22Rv1 (cell line): ENCODE results near the gene TJAP1.

Source experiments
- ZFX ChIP-seq: fragments of 450-650 bp; IDR thresholded peaks from 2 replicates; pipeline ENCODE4 v1.6.1; 2017; ENCODE audit warnings: antibody characterized with exemption, borderline replicate concordance
- TF ChIP-seq, protein P1 (sequence below): fragments of 450-650 bp; IDR thresholded peaks from 2 replicates; pipeline ENCODE4 v1.5.1; 2017; ENCODE audit warnings: mild to moderate bottlenecking

DNA sequence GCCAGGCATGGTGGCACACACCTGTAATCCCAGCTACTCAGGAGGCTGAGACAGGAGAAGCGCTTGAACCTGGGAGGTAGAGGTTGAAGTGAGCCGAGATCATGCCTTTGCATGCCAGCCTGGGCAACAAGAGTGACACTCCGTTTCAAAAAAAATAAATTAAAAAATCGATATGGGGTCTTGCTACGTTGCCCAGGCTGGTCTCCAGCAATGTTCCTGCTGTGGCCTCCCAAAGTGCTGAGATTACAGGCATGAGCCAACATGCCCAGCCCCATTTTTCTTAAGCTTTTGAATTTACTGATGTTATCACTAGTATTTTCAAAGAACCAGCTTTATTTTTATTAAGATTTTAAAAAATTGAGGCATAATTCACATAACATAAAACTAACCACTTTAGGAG is 63.1 kb downstream of the TJAP1 start:
- TF ChIP-seq, protein P1, sequence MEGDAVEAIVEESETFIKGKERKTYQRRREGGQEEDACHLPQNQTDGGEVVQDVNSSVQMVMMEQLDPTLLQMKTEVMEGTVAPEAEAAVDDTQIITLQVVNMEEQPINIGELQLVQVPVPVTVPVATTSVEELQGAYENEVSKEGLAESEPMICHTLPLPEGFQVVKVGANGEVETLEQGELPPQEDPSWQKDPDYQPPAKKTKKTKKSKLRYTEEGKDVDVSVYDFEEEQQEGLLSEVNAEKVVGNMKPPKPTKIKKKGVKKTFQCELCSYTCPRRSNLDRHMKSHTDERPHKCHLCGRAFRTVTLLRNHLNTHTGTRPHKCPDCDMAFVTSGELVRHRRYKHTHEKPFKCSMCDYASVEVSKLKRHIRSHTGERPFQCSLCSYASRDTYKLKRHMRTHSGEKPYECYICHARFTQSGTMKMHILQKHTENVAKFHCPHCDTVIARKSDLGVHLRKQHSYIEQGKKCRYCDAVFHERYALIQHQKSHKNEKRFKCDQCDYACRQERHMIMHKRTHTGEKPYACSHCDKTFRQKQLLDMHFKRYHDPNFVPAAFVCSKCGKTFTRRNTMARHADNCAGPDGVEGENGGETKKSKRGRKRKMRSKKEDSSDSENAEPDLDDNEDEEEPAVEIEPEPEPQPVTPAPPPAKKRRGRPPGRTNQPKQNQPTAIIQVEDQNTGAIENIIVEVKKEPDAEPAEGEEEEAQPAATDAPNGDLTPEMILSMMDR, result no peak
- TF ChIP-seq ZFX, result no peak
